Daoy (cell line): ENCODE measurements around the gene PRPSAP2. TPM values are rescaled to one million over a fixed set of nuclear protein-coding genes. Genes with fewer than 3 reads are reported as not detected.

Source experiments
- DNase-seq: peaks from one replicate; pipeline ENCODE4 v3.0.0-alpha.2; 2015; ENCODE audit warnings: low read depth
- total RNA-seq: library from RNA; depleted of rRNA; stranded (reverse); fragments of >200 nt; shearing (Covaris generic); gene quantifications from 2 replicates; pipeline ENCODE4 v1.2.3, GENCODE V29; 2014

Gene PRPSAP2
- total RNA-seq, 1 experiment from 2014 or later, result 63.8 TPM

DNA sequence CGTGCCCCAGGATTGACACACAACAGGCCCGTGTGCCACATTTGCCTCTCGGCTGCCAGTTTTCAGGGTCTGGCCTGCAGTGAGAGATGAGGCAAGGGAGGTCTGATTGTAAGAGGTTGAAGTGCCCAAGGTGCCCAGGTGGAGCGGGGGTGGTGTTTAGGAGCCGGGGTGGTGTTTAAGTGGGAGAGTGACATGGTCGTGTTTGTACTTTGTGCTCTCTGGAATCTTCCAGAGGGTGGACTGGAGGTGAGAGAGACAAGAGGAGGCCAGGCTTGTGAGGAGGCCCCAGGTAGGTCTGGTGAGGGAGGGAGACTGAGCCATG is 104.5 kb downstream of the PRPSAP2 start:
- DNase-seq, result no peak

DNA sequence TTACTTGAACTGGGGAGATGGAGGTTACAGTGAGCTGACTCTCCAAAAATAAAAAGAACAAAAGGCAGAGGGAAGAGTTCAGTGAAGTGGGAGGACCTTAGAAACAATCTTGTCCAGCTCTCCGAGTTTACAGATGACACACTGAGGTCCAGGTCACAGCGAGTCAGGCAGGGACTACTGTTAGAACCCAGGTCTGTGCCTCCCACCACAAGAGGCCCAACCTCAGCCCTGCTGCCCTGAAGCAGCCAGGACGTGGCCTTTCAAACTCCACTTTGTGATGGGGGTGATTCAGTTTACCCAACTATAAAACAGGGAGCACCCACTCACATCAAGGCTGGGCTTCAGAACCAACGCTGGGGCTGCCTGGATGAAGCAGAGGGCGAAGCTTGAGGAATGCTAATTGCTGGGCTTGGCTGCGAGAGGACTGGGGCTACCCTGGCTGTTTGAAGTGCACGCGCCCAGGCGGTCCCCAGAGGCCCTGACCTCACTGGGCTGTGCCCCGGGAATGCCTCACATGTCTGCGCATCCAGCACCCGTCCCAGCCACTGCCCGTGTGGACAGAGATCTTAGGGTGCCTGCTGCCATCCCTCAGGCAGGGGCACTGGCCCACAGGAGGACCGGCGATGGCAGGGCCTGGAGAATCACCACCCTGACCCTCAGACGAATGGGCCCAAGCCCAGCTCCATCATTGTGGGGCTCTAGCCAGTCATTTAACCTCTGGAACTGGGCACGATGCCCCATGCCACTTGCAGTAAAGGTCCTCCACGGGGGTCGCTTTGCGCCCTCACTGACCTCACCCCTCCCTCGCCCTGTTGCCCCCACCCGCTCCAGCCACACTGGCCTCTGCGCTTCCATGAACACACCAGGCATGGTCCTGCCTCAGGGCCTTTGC is 105.4 kb downstream of the PRPSAP2 start:
- DNase-seq, result no peak

- DNase-seq, result no peak
These were observed 106.1 kb downstream of the PRPSAP2 start for GRCh38 chr17:18964018-18964351.

DNA sequence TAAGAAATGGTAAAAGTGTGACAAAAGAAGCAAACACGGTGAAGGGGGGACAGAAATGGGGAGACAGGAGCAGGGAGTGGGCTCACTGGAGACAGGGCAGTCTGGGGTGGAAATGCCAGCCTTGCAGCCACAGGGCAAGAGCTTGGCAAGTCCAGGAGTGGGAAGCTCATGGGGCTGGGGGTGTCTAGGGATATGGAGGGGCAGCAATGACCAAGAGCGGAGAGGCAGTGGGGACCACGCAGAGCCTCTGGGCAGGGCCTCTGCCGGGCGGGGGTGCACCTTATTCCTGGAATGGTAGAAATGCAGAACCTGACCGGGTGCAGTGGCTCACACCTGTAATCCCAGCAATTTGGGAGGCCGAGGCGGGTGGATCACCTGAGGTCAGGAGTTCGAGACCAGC is 106.6 kb downstream of the PRPSAP2 start:
- DNase-seq, result no peak

GRCh38 chr17:18965530-18966236 is 107.8 kb downstream of the PRPSAP2 start:
- peak; percentile 36 for DNase-seq

DNA sequence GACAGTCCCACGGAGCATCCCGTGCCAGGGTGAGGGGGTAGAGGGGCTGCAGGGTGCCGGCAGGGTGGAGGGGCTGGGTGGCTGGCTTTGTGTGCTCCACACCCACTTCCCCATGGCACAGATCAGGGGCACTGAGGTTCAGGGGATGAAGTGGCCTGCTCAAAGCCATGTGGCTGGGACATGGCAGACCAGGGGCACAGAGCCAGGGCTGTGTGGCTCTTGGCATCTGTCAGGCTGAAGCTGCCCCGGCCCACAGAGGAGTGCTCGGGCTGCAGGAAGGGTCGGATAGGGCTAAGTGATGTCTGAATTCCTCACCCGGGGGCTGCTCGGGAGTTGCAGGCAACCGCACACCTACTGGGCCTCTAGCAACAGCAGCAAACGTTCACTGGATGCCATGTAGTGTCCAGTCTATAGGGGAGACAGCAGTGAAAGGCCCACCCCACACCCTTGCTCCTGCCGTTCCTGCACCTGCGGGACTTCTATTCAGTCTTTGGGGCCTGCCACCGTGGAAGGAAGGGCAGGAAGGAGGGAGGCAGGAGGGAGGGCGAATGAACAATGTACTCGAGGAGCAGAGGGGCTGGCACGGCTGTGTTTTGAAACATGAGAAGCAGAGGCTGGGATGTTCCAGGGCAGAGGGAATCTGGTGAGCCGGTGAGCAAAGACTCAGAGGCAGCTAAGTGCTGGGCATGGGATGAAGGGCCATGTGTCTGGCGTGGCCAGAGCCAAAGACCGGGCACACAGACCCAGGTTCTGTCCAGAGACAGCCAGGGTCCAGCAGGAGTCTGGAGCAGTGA is 109.1 kb downstream of the PRPSAP2 start:
- peak; percentile 62 for DNase-seq

DNA sequence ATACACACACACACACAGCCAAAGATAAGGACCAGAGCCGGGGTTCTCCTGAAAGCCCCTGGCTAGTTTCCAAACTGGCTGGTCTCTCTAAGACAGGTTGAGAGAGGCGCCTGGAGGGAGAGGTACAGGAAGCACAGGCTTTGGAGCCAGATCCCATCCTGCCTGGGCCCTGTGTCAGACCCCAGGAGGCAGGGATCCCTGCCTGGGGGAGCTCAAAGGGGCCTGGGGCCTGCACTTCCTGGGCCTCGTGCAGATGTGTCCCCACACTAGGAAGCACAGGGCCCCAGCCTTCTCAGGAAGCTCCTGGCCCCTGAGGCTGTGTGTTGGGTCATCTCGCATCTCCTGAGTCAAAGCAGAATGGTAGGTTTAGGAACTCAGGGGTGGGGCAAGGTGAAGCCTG is 110.0 kb downstream of the PRPSAP2 start:
- no peak for DNase-seq

DNA sequence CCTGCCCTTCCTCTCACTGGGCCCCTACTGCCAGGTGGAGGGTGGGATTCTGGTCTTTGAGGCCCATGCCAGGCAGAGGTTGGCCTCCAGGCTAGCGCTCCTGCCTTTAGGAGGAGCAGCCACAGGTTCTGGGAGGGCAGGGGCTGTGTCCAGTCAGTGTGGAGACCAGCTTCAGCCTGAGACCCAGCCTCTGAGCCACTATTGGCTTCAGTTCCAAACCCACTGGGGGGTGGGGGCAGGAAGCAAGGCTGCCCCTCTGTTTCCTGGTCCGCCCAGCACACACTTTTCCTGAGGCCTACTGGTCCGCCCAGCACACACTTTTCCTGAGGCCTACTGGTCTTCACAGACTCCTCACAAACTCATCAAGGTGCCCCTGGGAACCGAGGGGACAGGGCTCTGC is 110.4 kb downstream of the PRPSAP2 start:
- no peak for DNase-seq

DNA sequence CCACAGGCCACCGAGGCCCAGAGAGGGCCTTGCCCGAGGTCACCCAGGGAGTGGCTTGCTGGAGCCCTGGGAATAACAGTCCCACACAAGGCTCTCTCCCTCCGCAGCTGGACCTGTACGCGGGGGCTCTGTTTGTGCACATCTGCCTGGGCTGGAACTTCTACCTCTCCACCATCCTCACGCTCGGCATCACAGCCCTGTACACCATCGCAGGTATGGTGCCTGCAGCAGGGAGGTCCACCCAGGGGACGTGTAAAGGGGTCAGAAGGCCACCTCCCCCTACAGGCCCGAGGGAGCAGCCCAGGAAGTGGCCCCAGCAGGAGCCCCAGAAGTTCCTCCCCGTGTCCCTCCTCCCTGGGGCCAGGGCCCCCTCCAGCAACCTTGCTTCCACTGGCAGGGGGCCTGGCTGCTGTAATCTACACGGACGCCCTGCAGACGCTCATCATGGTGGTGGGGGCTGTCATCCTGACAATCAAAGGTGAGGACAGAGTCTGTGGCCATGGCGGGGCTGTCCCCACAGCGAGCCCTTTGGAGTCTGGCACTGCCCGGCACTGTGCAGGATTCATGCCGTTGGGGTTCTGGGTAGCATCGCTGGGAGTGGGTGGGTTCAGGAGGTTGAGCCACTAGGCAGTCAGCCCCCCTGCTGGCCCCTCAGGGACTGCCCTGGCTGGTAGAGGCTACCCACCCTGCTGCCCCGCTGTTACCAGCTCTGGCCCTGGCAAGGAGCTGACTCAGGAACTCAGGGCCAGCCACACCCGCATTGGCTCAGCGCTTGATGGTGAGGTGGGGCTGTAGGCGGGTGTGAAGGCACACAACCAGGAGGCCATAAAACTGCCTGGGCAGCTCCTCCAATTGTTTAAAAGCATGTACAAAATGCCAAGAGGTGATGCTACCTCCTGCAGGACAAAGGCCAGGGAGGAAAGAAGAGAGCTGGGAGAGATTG is 111.3 kb downstream of the PRPSAP2 start:
- peak; percentile 50 for DNase-seq

DNA sequence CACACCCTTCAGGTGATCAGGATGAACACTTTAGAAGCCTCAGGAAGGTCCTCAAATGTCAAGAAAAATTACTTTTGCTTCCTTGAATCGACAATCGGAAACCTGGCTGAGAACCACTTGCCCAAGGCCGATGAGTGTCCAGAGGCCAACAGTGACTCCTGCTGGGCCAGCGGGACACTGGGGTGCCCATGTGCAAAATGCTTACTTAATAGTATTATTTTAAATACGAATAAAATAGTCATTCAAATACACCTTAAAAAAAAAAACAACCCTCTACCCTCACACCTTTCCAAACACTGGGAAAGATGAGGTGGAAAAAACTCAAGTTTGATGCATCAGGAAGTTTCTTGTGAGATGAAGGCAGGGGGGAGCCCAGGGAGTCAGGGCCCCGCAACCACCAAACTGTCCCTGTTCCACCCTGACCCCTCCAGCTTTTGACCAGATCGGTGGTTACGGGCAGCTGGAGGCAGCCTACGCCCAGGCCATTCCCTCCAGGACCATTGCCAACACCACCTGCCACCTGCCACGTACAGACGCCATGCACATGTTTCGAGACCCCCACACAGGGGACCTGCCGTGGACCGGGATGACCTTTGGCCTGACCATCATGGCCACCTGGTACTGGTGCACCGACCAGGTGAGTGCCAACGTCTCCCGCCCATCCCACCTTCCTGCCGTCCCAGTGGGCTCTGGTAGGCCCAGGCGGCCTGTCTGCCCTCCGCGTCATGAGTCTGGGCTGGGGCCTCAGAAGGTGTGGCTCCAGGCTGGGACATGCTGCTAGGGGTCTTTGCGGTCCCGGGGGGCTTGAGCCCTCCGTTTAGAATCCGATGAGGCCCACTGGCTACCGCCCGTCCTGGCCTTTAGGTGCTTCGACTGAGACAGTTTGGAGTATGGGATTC is 112.9 kb downstream of the PRPSAP2 start:
- DNase-seq, result no peak

DNA sequence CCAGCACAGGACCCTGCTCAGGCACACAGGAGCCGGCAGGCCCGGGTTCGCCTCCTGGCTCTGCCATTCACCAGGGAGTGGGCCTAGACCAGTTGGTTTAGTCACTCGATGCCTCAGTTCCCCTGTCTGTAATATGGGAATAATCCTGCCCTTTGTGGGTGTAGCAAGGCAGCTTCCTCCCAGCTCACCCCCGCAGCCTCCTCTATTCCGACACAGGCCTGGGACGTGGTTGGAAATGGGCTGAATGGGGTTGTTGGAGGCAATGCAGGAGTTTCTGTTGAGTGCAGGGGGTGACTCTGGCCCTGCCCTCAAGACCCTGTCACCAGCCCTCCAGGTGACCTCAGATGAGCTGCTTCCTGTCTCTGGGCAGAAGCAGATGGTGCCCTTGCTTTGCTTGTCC is 113.9 kb downstream of the PRPSAP2 start:
- DNase-seq, result no peak

DNA sequence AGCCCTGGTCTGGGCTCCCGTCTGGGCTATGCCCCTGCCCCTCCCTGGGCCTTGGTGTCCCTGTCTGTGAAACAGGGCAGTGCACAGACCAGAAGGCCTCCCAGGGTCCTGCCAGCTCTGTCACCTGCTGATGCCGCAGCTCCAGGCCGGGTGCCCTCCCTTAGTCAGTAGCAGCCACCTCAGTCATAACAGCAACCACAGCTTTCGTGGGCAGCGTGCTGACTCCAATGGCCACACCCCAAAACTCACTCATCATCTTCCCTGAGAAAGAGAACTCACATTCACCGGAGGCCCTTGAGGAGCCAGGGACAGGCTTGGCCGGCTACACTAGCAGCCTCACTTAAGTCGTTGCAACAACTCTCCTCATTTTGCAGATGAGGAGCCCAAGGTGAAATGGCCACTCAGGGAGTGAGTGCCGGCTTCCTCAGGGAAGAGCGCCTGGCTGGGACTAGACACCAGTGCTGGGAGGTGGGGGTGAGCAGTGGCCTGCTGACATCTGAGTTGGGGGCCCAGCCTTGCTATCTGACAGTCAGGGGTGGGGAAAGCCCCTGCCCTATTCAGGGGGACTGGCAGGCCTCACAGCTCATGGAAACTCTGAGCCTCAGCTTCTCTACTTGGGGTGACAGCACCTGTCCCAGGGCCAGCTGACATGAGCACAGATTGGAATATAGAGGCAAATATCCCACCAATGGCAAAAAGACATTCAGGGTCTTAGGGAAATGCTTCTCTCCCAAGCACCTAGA is 116.6 kb downstream of the PRPSAP2 start:
- DNase-seq, result peak; percentile 44

GRCh38 chr17:18975597-18975996 is 117.7 kb downstream of the PRPSAP2 start:
- no peak for DNase-seq

- no peak for DNase-seq
These were observed 118.3 kb downstream of the PRPSAP2 start for GRCh38 chr17:18976201-18976600.

DNA sequence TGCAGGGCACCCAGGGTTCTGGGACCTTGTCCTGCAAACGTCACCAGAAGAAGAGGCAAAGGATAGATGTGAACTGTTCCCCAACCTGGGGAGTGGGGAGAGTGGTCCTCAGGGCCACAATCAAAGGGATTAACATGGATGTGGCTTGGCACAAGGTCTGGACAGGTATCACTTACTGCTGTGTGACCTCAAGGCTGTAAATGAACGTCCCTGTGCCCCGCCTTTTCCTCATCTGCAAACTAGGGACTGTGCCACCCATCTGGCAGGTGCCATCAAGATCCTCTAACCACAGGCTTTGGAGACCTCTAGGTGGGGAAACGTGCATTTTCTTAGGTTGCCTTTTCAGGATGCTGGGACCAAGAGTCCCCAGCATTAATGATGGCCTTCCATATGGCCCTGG is 119.1 kb downstream of the PRPSAP2 start:
- DNase-seq, result no peak

DNA sequence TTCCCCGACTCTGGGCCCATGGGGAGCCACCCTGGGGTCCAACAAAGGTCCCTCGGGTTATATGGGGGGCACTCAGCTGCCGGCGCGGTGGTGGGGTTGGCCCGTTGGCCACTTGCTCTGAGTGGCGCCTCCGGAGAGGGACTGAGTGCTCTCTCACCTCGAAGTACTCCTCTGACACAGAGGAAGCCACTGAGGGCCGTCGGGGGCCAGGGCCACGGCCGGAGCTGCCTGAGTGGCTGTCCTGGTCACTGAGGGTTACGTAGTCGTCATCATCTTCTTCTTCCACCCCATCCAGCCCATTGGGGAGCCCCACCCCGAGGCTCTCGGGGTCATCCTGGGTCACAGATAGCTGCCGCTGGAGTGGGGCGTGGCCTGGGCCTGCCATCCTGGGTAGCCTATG is 119.7 kb downstream of the PRPSAP2 start:
- no peak for DNase-seq

- DNase-seq, result no peak
These were observed 120.1 kb downstream of the PRPSAP2 start for GRCh38 chr17:18978050-18978449.

- no peak for DNase-seq
These were observed 120.7 kb downstream of the PRPSAP2 start for GRCh38 chr17:18978655-18979054.
